ENCODE data around the gene GATA6. TPM values are rescaled to one million over a fixed set of nuclear protein-coding genes. Genes with fewer than 3 reads are reported as not detected.

GATA6 gene
- total and polyA plus RNA-seq, 2 of the 13 experiments (the other 11 are each of a cell fraction or from before 2014, with no cell fraction given): 0.84 to 3.2 TPM

DNA sequence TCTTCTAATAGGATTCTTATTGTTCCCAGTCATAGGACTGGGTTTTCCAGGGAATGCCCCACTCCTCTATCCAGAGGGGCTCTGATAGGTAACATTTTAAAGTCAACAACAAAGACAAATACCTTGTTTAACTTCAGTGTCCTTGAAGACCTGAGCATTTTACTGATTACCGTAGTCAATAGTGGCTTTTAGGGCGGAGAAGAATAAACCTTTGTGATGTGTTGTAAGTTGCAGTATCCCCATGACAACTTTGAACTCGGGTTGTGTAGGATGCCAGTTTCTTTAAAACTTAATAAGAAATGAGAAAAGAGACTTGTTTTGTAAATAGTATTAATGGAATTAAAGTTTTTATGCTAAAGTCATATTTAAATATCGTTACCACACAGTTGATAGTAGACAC lies 6.0 kb downstream of the GATA6 start (continued):
- TF ChIP-seq RFXAP (CRISPR knock-in tag; IDR thresholded peaks at IDR 0.05; ENCODE audit: borderline replicate concordance) (no peak), ZHX1 (CRISPR knock-in tag; IDR thresholded peaks at IDR 0.05; ENCODE audit: low read depth) (no peak), HDAC2 (CRISPR knock-in tag; IDR thresholded peaks at IDR 0.05) (peak; percentile 83), ELK4 (CRISPR knock-in tag; IDR thresholded peaks at IDR 0.05; ENCODE audit: borderline replicate concordance) (no peak), HOXD1 (CRISPR knock-in tag; IDR thresholded peaks at IDR 0.05) (0 out of 2 replicates have a peak, but pooled peaks have one; percentile 59), DPF2 (CRISPR knock-in tag; IDR thresholded peaks at IDR 0.05; ENCODE audit: borderline replicate concordance, low read depth) (peak; percentile 90), FOXK2 (IDR thresholded peaks at IDR 0.05) (no peak; the same call in 1 of the 2 replicates), ZNF263 (CRISPR knock-in tag; IDR thresholded peaks at IDR 0.05) (no peak), JUNB (CRISPR knock-in tag; IDR thresholded peaks at IDR 0.05; ENCODE audit: borderline replicate concordance) (no peak), GABPB1 (CRISPR knock-in tag; IDR thresholded peaks at IDR 0.05) (no peak), KLF12 (CRISPR knock-in tag; IDR thresholded peaks at IDR 0.05; ENCODE audit: borderline replicate concordance) (no peak), ZMAT5 (CRISPR knock-in tag; IDR thresholded peaks at IDR 0.05; ENCODE audit: borderline replicate concordance, low read depth) (no peak), TSC22D2 (CRISPR knock-in tag; IDR thresholded peaks at IDR 0.05; ENCODE audit: borderline replicate concordance) (no peak), NR2F2 (IDR thresholded peaks at IDR 0.05; ENCODE audit: borderline replicate concordance, low read depth) (peak; percentile 55; the same call in 1 of the 2 replicates), DMAP1 (CRISPR knock-in tag; IDR thresholded peaks at IDR 0.05) (no peak), TOE1 (CRISPR knock-in tag; IDR thresholded peaks at IDR 0.05) (no peak), AGO2 (optimal IDR thresholded peaks at IDR 0.05; ENCODE audit: low read depth, low read length) (no peak), CHD2 (IDR thresholded peaks at IDR 0.05; ENCODE audit: low read depth, low read length) (no peak), FIP1L1 (IDR thresholded peaks at IDR 0.05; ENCODE audit: borderline replicate concordance, insufficient read depth, low read depth, low read length) (no peak)
- TF ChIP-seq, protein P1, sequence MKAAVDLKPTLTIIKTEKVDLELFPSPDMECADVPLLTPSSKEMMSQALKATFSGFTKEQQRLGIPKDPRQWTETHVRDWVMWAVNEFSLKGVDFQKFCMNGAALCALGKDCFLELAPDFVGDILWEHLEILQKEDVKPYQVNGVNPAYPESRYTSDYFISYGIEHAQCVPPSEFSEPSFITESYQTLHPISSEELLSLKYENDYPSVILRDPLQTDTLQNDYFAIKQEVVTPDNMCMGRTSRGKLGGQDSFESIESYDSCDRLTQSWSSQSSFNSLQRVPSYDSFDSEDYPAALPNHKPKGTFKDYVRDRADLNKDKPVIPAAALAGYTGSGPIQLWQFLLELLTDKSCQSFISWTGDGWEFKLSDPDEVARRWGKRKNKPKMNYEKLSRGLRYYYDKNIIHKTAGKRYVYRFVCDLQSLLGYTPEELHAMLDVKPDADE (CRISPR knock-in tag; IDR thresholded peaks at IDR 0.05): no peak
- TF ChIP-seq, protein P2, sequence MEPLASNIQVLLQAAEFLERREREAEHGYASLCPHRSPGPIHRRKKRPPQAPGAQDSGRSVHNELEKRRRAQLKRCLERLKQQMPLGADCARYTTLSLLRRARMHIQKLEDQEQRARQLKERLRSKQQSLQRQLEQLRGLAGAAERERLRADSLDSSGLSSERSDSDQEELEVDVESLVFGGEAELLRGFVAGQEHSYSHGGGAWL (CRISPR knock-in tag; IDR thresholded peaks at IDR 0.05): no peak
- TF ChIP-seq, protein P3, sequence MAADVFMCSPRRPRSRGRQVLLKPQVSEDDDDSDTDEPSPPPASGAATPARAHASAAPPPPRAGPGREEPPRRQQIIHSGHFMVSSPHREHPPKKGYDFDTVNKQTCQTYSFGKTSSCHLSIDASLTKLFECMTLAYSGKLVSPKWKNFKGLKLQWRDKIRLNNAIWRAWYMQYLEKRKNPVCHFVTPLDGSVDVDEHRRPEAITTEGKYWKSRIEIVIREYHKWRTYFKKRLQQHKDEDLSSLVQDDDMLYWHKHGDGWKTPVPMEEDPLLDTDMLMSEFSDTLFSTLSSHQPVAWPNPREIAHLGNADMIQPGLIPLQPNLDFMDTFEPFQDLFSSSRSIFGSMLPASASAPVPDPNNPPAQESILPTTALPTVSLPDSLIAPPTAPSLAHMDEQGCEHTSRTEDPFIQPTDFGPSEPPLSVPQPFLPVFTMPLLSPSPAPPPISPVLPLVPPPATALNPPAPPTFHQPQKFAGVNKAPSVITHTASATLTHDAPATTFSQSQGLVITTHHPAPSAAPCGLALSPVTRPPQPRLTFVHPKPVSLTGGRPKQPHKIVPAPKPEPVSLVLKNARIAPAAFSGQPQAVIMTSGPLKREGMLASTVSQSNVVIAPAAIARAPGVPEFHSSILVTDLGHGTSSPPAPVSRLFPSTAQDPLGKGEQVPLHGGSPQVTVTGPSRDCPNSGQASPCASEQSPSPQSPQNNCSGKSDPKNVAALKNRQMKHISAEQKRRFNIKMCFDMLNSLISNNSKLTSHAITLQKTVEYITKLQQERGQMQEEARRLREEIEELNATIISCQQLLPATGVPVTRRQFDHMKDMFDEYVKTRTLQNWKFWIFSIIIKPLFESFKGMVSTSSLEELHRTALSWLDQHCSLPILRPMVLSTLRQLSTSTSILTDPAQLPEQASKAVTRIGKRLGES (CRISPR knock-in tag; IDR thresholded peaks at IDR 0.05; ENCODE audit: borderline replicate concordance): no peak
